ENCODE measurements around the gene IRF2BPL. TPM values are rescaled to one million over a fixed set of nuclear protein-coding genes. Genes with fewer than 3 reads are reported as not detected.

The IRF2BPL gene
- total RNA-seq, 4 donors from 2014 or later, result 21.0 to 53.5 (median 32.5) TPM

DNA sequence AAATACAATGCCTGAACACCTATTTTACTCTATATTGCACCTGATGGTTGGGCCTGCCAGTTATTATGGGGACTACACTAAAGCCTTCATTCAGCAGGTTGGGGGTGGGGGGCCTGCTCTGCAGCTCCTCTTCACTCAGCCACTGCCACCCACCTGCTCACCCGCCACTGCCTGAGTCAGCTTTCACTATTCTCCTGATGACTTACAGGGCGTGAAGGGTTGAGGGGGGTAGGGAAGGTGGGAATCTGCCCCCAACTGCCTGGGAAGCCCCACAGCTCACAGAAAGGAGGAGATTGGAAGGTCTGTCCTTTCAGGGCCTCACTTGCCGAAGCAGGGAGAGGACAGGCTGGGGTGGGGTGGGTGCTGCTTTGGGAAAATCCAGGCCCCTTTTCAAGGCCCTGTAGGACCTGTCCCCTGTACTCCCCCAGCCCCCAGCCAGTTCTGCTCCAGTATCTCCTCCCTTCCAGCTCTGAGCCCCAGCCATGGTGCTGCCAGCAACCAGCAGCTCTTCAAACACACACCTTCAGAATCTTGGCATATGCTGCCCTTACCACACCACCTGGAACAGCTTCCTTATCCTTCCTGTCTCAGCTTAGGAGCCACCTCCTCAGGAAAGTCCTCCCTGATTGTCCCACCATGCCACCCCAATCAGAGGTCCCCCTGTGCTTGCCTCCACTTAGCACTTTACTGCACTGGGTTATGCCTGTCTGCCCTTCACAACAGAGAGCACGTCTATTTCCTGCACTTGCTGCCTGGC lies 33.1 kb downstream of the IRF2BPL start:
- in situ Hi-C loops (cut with MboI; ENCODE audit: low pct_ligation_motif_present in 1 of 4, low pct_unique_long_range_greater_than_20kb in 1 of 4, low sequenced_read_pairs in 3 of 4) (no loop called here), intact Hi-C loops (cut with DNase I; ENCODE audit: low total_unique reads) (no loop called here)
- 50 to 57% methylated on average over 1 to 4 of the region's 4 CpGs for WGBS, 2 donors (ENCODE audit: low coverage in 1 of 2)
- Histone ChIP-seq H3K27me3 (no peaks in the 10 kb centered on the region), H3K9me3 (no peaks in the 10 kb centered on the region), H3K27ac (no peak overlapping the region), H3K36me3 (no peaks in the 10 kb centered on the region), H3K4me1 (peaks cover 0 to 15% (median 5%) of the 10 kb centered on the region in 4 donors), H3K4me3 (no peak overlapping the region)
- no peak for DNase-seq
- TF ChIP-seq, protein P1, sequence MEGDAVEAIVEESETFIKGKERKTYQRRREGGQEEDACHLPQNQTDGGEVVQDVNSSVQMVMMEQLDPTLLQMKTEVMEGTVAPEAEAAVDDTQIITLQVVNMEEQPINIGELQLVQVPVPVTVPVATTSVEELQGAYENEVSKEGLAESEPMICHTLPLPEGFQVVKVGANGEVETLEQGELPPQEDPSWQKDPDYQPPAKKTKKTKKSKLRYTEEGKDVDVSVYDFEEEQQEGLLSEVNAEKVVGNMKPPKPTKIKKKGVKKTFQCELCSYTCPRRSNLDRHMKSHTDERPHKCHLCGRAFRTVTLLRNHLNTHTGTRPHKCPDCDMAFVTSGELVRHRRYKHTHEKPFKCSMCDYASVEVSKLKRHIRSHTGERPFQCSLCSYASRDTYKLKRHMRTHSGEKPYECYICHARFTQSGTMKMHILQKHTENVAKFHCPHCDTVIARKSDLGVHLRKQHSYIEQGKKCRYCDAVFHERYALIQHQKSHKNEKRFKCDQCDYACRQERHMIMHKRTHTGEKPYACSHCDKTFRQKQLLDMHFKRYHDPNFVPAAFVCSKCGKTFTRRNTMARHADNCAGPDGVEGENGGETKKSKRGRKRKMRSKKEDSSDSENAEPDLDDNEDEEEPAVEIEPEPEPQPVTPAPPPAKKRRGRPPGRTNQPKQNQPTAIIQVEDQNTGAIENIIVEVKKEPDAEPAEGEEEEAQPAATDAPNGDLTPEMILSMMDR (IDR thresholded peaks at IDR 0.05), result no peak
- TF ChIP-seq POLR2A (IDR thresholded peaks at IDR 0.05) (no peak), EP300 (IDR thresholded peaks at IDR 0.05; ENCODE audit: low read depth) (no peak), POLR2AphosphoS5 (IDR thresholded peaks at IDR 0.05) (no peak)

DNA sequence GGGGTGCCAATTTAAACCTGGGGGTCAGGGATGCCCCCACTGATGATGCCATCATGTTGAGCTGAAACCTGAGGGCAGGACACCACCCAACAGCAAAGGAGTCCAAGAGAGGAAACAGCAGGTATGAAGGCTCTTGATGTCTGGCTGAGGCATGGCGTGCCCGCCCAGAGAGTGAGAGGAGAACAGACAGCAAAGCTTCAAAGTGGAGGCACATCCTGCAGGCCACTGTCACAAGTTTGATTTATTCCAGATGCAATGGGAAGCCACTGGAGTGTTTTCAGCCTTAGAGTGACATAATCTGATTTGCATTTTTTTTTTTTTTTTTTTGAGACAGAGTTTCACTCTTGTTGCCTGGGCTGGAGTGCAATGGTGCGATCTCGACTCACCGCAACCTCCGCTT lies 34.8 kb downstream of the IRF2BPL start:
- no peaks in the 10 kb centered on the region for H3K27me3 ChIP-seq
- peaks cover 0 to 4% (median 0%) of the 10 kb centered on the region in 4 donors for H3K4me1 ChIP-seq
- H3K9me3 ChIP-seq, result no peaks in the 10 kb centered on the region
- intact Hi-C loops (cut with DNase I; ENCODE audit: low total_unique reads), result no loop called here
- 89 to 100% methylated on average over 2 to 6 of the region's 6 CpGs for WGBS, 2 donors (ENCODE audit: low coverage in 1 of 2)
- H3K4me3 ChIP-seq, result no peak overlapping the region
- H3K27ac ChIP-seq, result no peak overlapping the region
- no peak for DNase-seq
- in situ Hi-C loops (cut with MboI; ENCODE audit: low pct_ligation_motif_present in 1 of 4, low pct_unique_long_range_greater_than_20kb in 1 of 4, low sequenced_read_pairs in 3 of 4), result no loop called here
- TF ChIP-seq EP300 (IDR thresholded peaks at IDR 0.05; ENCODE audit: low read depth) (no peak), POLR2AphosphoS5 (IDR thresholded peaks at IDR 0.05) (no peak), POLR2A (IDR thresholded peaks at IDR 0.05) (no peak)
- TF ChIP-seq, protein P1 (IDR thresholded peaks at IDR 0.05), result no peak
- no peaks in the 10 kb centered on the region for H3K36me3 ChIP-seq

DNA sequence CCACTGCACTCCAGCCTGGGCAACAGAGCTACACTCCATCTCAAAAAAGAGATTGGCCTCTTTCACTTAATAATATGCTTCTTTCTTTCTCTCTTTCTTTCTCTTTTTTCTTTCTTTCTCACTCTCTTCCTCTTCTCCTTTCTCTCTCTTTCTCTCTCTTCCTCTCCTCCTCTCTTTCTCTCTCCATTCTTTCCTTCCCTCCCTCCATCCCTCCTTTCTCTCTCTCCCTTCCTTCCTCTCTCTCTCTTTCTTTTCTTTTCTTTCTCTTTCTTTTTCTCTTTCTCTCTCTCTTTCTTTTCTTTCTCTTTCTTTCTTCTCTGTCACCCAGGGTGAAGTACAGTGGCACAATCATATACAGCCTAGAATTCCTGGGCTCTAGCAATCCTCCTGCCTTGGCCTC lies 38.4 kb downstream of the IRF2BPL start:
- no peaks in the 10 kb centered on the region for H3K36me3 ChIP-seq
- TF ChIP-seq POLR2A (IDR thresholded peaks at IDR 0.05), result no peak
- TF ChIP-seq POLR2AphosphoS5 (IDR thresholded peaks at IDR 0.05), result no peak
- no peak for TF ChIP-seq EP300 (IDR thresholded peaks at IDR 0.05; ENCODE audit: low read depth)
- no peak overlapping the region for H3K27ac ChIP-seq
- DNase-seq, result no peak
- H3K4me1 ChIP-seq, result no peaks in the 10 kb centered on the region
- H3K27me3 ChIP-seq, result no peaks in the 10 kb centered on the region
- in situ Hi-C loops (cut with MboI; ENCODE audit: low pct_ligation_motif_present in 1 of 4, low pct_unique_long_range_greater_than_20kb in 1 of 4, low sequenced_read_pairs in 3 of 4) (no loop called here), intact Hi-C loops (cut with DNase I; ENCODE audit: low total_unique reads) (no loop called here)
- H3K4me3 ChIP-seq, result no peak overlapping the region
- no peaks in the 10 kb centered on the region for H3K9me3 ChIP-seq

DNA sequence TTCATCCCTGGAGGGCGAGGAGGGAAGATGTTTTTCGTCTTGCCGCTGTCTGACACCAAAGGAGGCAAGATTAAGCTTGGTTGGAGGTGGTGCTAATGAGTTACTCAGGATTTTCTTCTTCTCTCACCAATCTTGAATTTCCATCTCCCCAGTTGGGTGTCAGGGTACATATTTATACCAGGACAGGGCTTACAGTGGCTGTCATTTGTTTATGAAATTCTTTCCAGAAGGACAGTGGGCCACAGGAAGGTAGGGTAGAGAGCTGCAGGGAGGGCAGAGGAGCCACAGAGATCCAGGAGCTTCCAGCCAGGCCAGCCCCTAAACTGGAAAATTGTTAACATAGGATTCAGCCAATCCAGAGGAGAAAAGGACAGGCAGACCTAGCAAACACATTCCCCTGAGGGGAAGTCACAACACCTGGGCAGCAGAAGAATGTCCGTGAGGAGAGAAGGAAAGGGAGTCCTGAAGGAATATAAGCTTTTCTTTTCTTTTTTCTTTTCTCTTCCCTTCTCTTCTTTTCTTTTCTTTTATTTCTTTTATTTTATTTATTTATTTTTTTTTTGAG lies 40.5 kb downstream of the IRF2BPL start:
- WGBS, 2 donors (ENCODE audit: low coverage in 1 of 2), result 87 to 93% methylated on average over 4 of the region's 4 CpGs
- Histone ChIP-seq H3K9me3 (no peaks in the 10 kb centered on the region), H3K27me3 (no peaks in the 10 kb centered on the region), H3K27ac (no peak overlapping the region), H3K36me3 (no peaks in the 10 kb centered on the region), H3K4me3 (no peak overlapping the region), H3K4me1 (no peaks in the 10 kb centered on the region)
- intact Hi-C loops (cut with DNase I; ENCODE audit: low total_unique reads) (no loop called here), in situ Hi-C loops (cut with MboI; ENCODE audit: low pct_ligation_motif_present in 1 of 4, low pct_unique_long_range_greater_than_20kb in 1 of 4, low sequenced_read_pairs in 3 of 4) (no loop called here)
- DNase-seq, result no peak
- TF ChIP-seq POLR2AphosphoS5 (IDR thresholded peaks at IDR 0.05), result no peak
- TF ChIP-seq EP300 (IDR thresholded peaks at IDR 0.05; ENCODE audit: low read depth), result no peak
- no peak for TF ChIP-seq POLR2A (IDR thresholded peaks at IDR 0.05)
- TF ChIP-seq, protein P1 (IDR thresholded peaks at IDR 0.05), result no peak

Measured in transverse colon (tissue), 4 donors.